RWPE2 (cell line): ENCODE results near the gene TAF6L.

Source experiments
- ATAC-seq: fragments of 200-7000 bp; cut with Tn5 transposase; 3 replicates; pipeline ENCODE4 v1.9.1; 2021; ENCODE audit warnings: low read depth
- DNase-seq: peaks from one replicate; pipeline ENCODE4 v3.0.0-alpha.2; 2020; ENCODE audit warnings: low spot score
- H3K27ac ChIP-seq: fragments of 450-650 bp; 2 replicates; pipeline ENCODE4 v1.5.1; 2017; ENCODE audit warnings: mild to moderate bottlenecking; ENCODE audit not compliant: poor library complexity, severe bottlenecking
- H3K27me3 ChIP-seq: fragments of 250-450 bp; sonication (Bioruptor Pico); 2 replicates; pipeline ENCODE4 v1.5.1; 2021; ENCODE audit warnings: mild to moderate bottlenecking, moderate library complexity; ENCODE audit not compliant: insufficient read depth, poor library complexity, severe bottlenecking
- H3K36me3 ChIP-seq: fragments of 250-450 bp; sonication (Bioruptor Pico); 2 replicates; pipeline ENCODE4 v1.5.1; 2020; ENCODE audit warnings: low read depth, mild to moderate bottlenecking, moderate library complexity
- H3K4me1 ChIP-seq: fragments of 250-450 bp; sonication (Bioruptor Pico); 2 replicates; pipeline ENCODE4 v1.5.1; 2021; ENCODE audit warnings: mild to moderate bottlenecking, moderate library complexity; ENCODE audit not compliant: insufficient read depth, poor library complexity, severe bottlenecking
- H3K4me3 ChIP-seq: fragments of 250-450 bp; sonication (Bioruptor Pico); 2 replicates; pipeline ENCODE4 v1.5.1; 2021; ENCODE audit warnings: mild to moderate bottlenecking, moderate library complexity; ENCODE audit not compliant: severe bottlenecking
- H3K9me3 ChIP-seq: fragments of 250-450 bp; sonication (Bioruptor Pico); 2 replicates; pipeline ENCODE4 v1.5.1; 2021; ENCODE audit warnings: mild to moderate bottlenecking, moderate library complexity; ENCODE audit not compliant: severe bottlenecking
- TF ChIP-seq, protein P1 (sequence below): fragments of 450-650 bp; IDR thresholded peaks from one replicate; pipeline ENCODE4 v1.5.1; 2017; ENCODE audit warnings: mild to moderate bottlenecking, moderate library complexity; ENCODE audit not compliant: poor library complexity, severe bottlenecking

TAF6L gene

DNA sequence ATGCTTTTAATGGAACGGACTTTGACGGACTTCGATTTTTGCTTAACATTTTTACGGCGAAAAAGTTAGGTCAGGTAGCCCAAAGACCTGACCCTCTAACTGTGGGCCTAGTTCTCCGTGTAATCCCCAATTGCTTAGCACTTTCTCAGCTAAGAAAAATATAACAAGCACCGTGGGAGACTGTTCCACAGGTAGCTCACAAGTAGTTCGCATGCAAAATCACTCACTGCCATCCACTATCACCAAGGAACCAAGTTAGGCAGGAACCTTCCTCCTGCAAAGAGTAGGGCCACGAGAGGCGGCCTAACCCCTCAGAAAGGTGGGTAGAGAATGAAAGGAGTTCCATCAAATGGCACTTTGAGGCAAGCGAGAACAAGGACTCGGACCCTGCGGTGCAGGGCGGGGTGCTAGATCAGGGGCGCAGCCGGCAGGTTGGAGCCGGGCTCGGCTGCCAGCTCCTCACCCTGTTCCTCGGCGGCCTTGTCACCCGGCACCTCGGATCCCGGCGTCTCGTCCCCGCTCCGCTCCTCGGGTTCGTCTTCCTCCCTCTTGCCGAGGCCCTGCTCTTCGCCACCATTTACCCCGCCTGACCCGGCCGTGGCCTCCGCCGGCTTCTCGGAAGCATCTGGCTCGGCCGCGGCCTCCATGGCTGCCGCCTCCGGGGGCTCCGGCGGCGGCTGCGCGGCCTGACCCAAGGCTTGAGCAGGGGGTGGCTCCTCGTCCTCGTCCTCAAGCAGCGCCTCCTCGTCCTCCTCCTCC is 44.9 kb upstream of the TAF6L start:
- H3K27ac ChIP-seq = peak overlapping the region; percentile 89
- no peaks in the 10 kb centered on the region for H3K27me3 ChIP-seq
- no peak for DNase-seq
- no peak for ATAC-seq
- peaks cover 10% of the 10 kb centered on the region for H3K4me1 ChIP-seq
- H3K9me3 ChIP-seq = no peaks in the 10 kb centered on the region
- H3K4me3 ChIP-seq = peak overlapping the region; percentile 67
- H3K36me3 ChIP-seq = peaks cover 65% of the 10 kb centered on the region
- TF ChIP-seq, protein P1, sequence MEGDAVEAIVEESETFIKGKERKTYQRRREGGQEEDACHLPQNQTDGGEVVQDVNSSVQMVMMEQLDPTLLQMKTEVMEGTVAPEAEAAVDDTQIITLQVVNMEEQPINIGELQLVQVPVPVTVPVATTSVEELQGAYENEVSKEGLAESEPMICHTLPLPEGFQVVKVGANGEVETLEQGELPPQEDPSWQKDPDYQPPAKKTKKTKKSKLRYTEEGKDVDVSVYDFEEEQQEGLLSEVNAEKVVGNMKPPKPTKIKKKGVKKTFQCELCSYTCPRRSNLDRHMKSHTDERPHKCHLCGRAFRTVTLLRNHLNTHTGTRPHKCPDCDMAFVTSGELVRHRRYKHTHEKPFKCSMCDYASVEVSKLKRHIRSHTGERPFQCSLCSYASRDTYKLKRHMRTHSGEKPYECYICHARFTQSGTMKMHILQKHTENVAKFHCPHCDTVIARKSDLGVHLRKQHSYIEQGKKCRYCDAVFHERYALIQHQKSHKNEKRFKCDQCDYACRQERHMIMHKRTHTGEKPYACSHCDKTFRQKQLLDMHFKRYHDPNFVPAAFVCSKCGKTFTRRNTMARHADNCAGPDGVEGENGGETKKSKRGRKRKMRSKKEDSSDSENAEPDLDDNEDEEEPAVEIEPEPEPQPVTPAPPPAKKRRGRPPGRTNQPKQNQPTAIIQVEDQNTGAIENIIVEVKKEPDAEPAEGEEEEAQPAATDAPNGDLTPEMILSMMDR = no peak

DNA sequence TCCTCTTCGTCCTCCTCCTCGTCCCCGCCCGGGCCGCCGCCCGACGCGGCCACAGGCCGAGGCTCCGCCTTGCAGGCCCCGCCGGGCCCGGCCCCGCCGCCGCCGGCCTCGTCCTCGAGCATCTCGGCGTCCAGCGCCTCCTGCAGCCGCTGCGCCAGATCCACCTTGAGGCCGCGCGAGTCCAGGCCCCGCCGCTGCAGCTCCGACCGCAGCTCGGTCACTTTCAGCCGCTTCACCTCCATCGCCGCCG is 44.4 kb upstream of the TAF6L start:
- H3K4me3 ChIP-seq = peak overlapping the region; percentile 67
- no peak; the same call in 2 of the 3 replicates for ATAC-seq
- H3K27ac ChIP-seq = peak overlapping the region; percentile 89
- H3K4me1 ChIP-seq = peaks cover 10% of the 10 kb centered on the region
- H3K27me3 ChIP-seq = no peaks in the 10 kb centered on the region
- no peaks in the 10 kb centered on the region for H3K9me3 ChIP-seq
- no peak for DNase-seq
- H3K36me3 ChIP-seq = peaks cover 60% of the 10 kb centered on the region
- TF ChIP-seq, protein P1 = no peak

DNA sequence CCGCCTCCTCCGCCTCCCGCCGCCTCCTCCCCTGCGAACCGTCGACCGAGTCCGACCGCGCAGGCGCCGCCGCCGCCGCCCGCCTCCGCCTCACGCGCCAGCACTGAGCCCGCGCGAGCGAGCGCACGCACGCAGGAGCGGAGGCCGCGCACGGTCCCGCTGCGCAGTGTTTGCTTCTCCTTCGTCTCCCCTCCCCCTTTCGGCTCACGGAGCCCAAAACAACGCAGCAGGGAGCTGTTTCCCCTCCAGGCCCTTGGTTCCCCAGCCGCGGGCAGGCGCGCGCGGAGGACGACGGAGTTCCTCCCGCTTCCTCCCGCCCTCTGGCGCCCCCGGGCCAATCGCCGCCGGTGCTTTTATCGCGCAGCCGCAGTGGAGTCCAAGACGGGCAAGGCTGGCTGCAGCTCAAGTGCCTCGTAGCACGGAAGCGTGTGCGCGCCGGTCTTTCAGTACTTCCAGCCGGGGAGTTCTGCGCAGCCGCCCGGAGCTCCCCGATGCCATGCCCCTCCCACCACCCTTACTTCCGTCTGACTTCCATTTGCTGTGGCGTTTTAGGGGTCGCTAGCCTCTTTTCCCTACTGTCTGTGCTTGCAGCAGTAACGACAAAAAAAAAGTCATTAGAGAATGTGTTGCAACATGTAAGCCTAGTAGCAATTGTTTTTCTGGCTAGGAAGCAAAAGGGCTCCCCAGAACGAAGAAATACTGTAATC is 43.9 kb upstream of the TAF6L start, which contains the start of gene HNRNPUL2:
Gene HNRNPUL2 (minus strand): TSS at position 293 of the 707 bp plus-strand sequence. CDS start 301 bp downstream, outside the sequence.
- H3K9me3 ChIP-seq = no peaks in the 10 kb centered on the region
- H3K4me1 ChIP-seq = peaks cover 10% of the 10 kb centered on the region
- no peaks in the 10 kb centered on the region for H3K27me3 ChIP-seq
- H3K27ac ChIP-seq = peak within 1 kb of the TSS; percentile 89
- H3K4me3 ChIP-seq = peak within 1 kb of the TSS; percentile 67
- H3K36me3 ChIP-seq = peaks cover 58% of the 10 kb centered on the region
- TF ChIP-seq, protein P1 = no peak
- DNase-seq (peak; percentile 98), ATAC-seq (peak; percentile 76)

DNA sequence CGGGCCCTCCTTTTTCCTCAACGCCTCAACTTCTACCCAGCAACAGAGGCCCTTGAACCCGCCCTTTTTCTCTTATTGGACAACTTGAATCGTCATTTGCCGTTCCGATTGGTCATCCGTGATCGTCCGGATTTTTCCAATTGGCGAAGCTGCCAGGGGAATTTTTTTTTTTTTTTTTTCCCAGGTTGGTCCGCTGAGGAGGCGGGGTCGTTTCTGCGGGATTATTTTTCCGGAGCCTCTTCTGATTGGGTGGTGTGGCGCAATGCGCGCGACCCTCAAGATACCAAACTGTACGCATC is 43.4 kb upstream of the TAF6L start:
- DNase-seq (peak; percentile 87), ATAC-seq (peak; percentile 63)
- Histone ChIP-seq H3K27me3 (no peaks in the 10 kb centered on the region), H3K9me3 (no peaks in the 10 kb centered on the region), H3K4me3 (peak overlapping the region; percentile 67), H3K4me1 (peaks cover 10% of the 10 kb centered on the region), H3K36me3 (peaks cover 58% of the 10 kb centered on the region), H3K27ac (peak overlapping the region; percentile 89)
- TF ChIP-seq, protein P1 = no peak
